GM21825 (cell line): ENCODE data around the gene USP33.
"Not testable (repeated sequence)": the region's sequence is repeated elsewhere in the genome, so short reads cannot be mapped to it uniquely, and the experiment has no call there.

ENCODE experiments used
- ATAC-seq: cut with Tn5 transposase; IDR thresholded peaks from one replicate; pipeline ENCODE4 v1.9.1; 2021; ENCODE audit warnings: mild to moderate bottlenecking, moderate library complexity; ENCODE audit not compliant: unreplicated experiment

Gene USP33

GRCh38 chr1:77673030-77673429 is 86.6 kb downstream of the USP33 start:
- no peak for ATAC-seq

- no peak for ATAC-seq
These were observed 87.3 kb downstream of the USP33 start for GRCh38 chr1:77672374-77672773.

GRCh38 chr1:77671836-77672235 is 87.8 kb downstream of the USP33 start:
- no peak for ATAC-seq

- no peak for ATAC-seq
These were observed 89.3 kb downstream of the USP33 start for GRCh38 chr1:77670330-77670729.

GRCh38 chr1:77668924-77669449 is 90.7 kb downstream of the USP33 start:
- ATAC-seq: no peak

- no peak for ATAC-seq
These were observed 94.6 kb downstream of the USP33 start for GRCh38 chr1:77664939-77665516.

GRCh38 chr1:77661696-77662095 is 98.0 kb downstream of the USP33 start:
- ATAC-seq: no peak

- ATAC-seq: no peak
These were observed 99.6 kb downstream of the USP33 start for GRCh38 chr1:77659879-77660593.

GRCh38 chr1:77658271-77658670 is 101.4 kb downstream of the USP33 start:
- no peak for ATAC-seq

- no peak for ATAC-seq
These were observed 104.1 kb downstream of the USP33 start for GRCh38 chr1:77655431-77655974.

GRCh38 chr1:77652970-77653516 is 106.6 kb downstream of the USP33 start:
- ATAC-seq: no peak

GRCh38 chr1:77652268-77652667 is 107.4 kb downstream of the USP33 start:
- no peak for ATAC-seq

GRCh38 chr1:77649127-77649526 is 110.5 kb downstream of the USP33 start:
- no peak for ATAC-seq

- not testable (repeated sequence) for ATAC-seq
These were observed 113.4 kb downstream of the USP33 start for GRCh38 chr1:77646224-77646623.
